Endodermal cell (in vitro differentiated cells): ENCODE data around the gene DENND5A. TPM values are rescaled to one million over a fixed set of nuclear protein-coding genes. Genes with fewer than 3 reads are reported as not detected.

Experiments
- DNase-seq: peaks from one replicate; pipeline ENCODE4 v3.0.0-alpha.2; 2017
- H3K27ac ChIP-seq: 2 replicates; pipeline ENCODE4 v1.5.1; 2013; ENCODE audit warnings: mild to moderate bottlenecking, low read depth, low read length, moderate library complexity
- H3K27me3 ChIP-seq: 2 replicates; pipeline ENCODE4 v1.6.1; 2013; ENCODE audit warnings: mild to moderate bottlenecking, low read length, moderate library complexity; ENCODE audit not compliant: insufficient read depth, control insufficient read depth, poor library complexity, severe bottlenecking
- H3K36me3 ChIP-seq: 2 replicates; pipeline ENCODE4 v1.7.0; 2013; ENCODE audit warnings: mild to moderate bottlenecking, low read length, moderate library complexity; ENCODE audit not compliant: control insufficient read depth, insufficient read depth
- H3K4me1 ChIP-seq: one replicate; pipeline ENCODE4 v1.7.0; 2013; ENCODE audit warnings: low read length; ENCODE audit not compliant: control insufficient read depth, insufficient read depth
- H3K4me3 ChIP-seq: 2 replicates; pipeline ENCODE4 v1.5.1; 2013; ENCODE audit warnings: mild to moderate bottlenecking, low read length, moderate library complexity
- H3K9ac ChIP-seq: 2 replicates; pipeline ENCODE4 v1.6.1; 2013; ENCODE audit warnings: mild to moderate bottlenecking, low read length, moderate library complexity; ENCODE audit not compliant: poor library complexity, severe bottlenecking; ENCODE audit errors: extremely low read depth
- H3K9me3 ChIP-seq: 2 replicates; pipeline ENCODE4 v1.6.1; 2013; ENCODE audit warnings: mild to moderate bottlenecking, low read length, moderate library complexity; ENCODE audit not compliant: control insufficient read depth
- H3K27ac Mint-ChIP-seq: 2 replicates; pipeline ENCODE4 v1.8.0; 2020; ENCODE audit warnings: mixed read lengths
- H3K27me3 Mint-ChIP-seq: 2 replicates; pipeline ENCODE4 v1.8.0; 2021; ENCODE audit warnings: mild to moderate bottlenecking, mixed read lengths; ENCODE audit not compliant: insufficient read depth
- H3K36me3 Mint-ChIP-seq: 2 replicates; pipeline ENCODE4 v1.8.0; 2020; ENCODE audit warnings: low read depth, mixed read lengths
- H3K4me1 Mint-ChIP-seq: 2 replicates; pipeline ENCODE4 v1.8.0; 2020; ENCODE audit warnings: mixed read lengths
- H3K4me3 Mint-ChIP-seq: 2 replicates; pipeline ENCODE4 v1.8.0; 2020; ENCODE audit warnings: mild to moderate bottlenecking, moderate library complexity, mixed read lengths
- H3K9me3 Mint-ChIP-seq: 2 replicates; pipeline ENCODE4 v1.8.0; 2020; ENCODE audit warnings: mild to moderate bottlenecking, mixed read lengths
- WGBS, 2 experiments: methylation state at CpG; one replicate each; pipeline versions ENCODE4 v1.1.5 to v1.1.7; 2013; ENCODE audit warnings: missing lambda C conversion rate in 2 of 2, mixed read lengths in 1 of 2; ENCODE audit not compliant: insufficient coverage in 1 of 2, insufficient read length in 1 of 2; 5-methylcytosine and 5-hydroxymethylcytosine counted together
- total RNA-seq, 2 donors: library from RNA; stranded (reverse); fragmentation: NEBNext Ultra II Directional in 1 of 2; extraction: Animal tissue kit (Norgen Biotek cat#: 25700) in 1 of 2; gene quantifications; 2 replicates in 1 of 2; 3 replicates in 1 of 2; pipeline ENCODE4 v1.2.1, GENCODE V29; 2021
- TF ChIP-seq, protein P1 (sequence below): fragments of 200-600 bp; sonication (generic); conservative IDR thresholded peaks from 2 replicates; pipeline ENCODE4 v1.5.0; 2021; ENCODE audit warnings: antibody characterized with exemption, mild to moderate bottlenecking

Gene DENND5A
- total RNA-seq, 2 donors from 2014 or later = 119 to 171 TPM

DNA sequence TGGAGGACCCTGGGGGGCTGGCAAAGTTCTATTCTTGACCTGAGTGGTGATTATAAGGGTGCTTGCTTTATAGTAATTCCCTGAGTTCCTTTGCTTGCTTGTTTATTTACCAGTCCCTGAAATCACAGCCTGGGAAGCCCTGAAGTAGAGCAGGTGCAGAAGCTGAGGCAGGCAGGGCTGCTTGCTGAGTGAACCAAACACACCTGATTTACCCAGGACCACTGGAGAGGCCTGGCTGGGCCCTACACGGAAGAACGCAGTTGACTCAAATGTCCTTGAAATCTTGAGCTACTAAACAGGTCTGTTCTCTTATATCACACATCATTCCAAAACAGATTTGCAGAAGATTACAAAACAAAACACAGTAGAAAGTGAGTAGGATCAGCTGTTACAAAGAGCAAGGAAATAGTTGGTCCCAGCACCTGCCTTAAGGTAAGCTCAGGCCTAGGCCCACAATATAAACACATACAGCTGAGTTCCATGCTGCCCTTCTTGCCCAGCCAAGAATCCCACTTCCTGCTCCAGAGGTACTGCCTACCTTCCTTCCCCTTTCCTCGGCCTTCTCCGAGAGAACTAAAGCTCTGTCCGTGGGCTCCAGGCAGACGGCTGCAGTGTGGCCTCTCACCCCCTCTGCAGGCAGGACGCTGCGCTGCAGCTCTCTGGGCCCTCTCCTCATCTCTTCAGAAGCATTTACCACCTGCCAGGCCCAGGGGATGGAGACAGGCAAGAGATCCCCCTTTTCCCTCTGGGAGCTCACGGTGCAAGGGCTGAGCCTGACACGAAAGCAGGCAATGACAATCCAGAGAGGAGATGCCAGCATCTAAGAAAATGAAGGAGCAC lies 127.6 kb downstream of the DENND5A start:
- no peaks in the 10 kb centered on the region for H3K9me3 ChIP-seq
- Mint-ChIP-seq H3K36me3 (peaks cover 59% of the 10 kb centered on the region), H3K9me3 (no peaks in the 10 kb centered on the region), H3K27me3 (no peaks in the 10 kb centered on the region), H3K4me3 (no peak overlapping the region), H3K4me1 (peaks cover 15% of the 10 kb centered on the region), H3K27ac (peak overlapping the region; percentile 27)
- no peaks in the 10 kb centered on the region for H3K27me3 ChIP-seq
- H3K4me1 ChIP-seq = peaks cover 12% of the 10 kb centered on the region
- no peak overlapping the region for H3K27ac ChIP-seq
- 12 to 38% methylated on average over 5 to 10 of the region's 10 CpGs for WGBS, 2 experiments
- peak; percentile 97 for DNase-seq
- H3K9ac ChIP-seq = no peak overlapping the region
- TF ChIP-seq, protein P1, sequence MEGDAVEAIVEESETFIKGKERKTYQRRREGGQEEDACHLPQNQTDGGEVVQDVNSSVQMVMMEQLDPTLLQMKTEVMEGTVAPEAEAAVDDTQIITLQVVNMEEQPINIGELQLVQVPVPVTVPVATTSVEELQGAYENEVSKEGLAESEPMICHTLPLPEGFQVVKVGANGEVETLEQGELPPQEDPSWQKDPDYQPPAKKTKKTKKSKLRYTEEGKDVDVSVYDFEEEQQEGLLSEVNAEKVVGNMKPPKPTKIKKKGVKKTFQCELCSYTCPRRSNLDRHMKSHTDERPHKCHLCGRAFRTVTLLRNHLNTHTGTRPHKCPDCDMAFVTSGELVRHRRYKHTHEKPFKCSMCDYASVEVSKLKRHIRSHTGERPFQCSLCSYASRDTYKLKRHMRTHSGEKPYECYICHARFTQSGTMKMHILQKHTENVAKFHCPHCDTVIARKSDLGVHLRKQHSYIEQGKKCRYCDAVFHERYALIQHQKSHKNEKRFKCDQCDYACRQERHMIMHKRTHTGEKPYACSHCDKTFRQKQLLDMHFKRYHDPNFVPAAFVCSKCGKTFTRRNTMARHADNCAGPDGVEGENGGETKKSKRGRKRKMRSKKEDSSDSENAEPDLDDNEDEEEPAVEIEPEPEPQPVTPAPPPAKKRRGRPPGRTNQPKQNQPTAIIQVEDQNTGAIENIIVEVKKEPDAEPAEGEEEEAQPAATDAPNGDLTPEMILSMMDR = peak; percentile 96
- H3K36me3 ChIP-seq = peaks cover 76% of the 10 kb centered on the region
- H3K4me3 ChIP-seq = no peak overlapping the region

DNA sequence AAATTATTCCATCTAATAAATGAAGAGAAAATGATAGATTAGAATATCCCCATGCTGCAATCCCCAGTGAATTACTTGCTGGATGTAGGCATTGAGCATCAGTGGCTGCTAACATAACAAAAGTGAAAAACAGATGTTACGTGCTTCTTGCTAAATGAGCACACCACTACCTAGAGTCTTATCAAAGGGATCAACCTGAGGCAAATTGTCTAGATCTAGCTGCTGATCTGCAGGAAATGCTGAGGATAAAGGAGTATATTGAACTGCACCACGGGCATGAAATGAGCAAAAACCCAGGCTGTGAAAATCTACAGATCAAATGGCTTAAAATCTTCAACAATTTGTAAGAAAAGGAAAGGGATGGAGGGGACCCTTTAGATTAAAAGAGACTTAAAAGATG lies 128.4 kb downstream of the DENND5A start:
- Mint-ChIP-seq H3K27me3 (no peaks in the 10 kb centered on the region), H3K36me3 (peaks cover 51% of the 10 kb centered on the region), H3K4me1 (peaks cover 15% of the 10 kb centered on the region), H3K4me3 (no peak overlapping the region), H3K27ac (no peak overlapping the region), H3K9me3 (no peaks in the 10 kb centered on the region)
- peaks cover 12% of the 10 kb centered on the region for H3K4me1 ChIP-seq
- H3K36me3 ChIP-seq = peaks cover 69% of the 10 kb centered on the region
- no peaks in the 10 kb centered on the region for H3K27me3 ChIP-seq
- H3K9me3 ChIP-seq = no peaks in the 10 kb centered on the region
- H3K27ac ChIP-seq = no peak overlapping the region
- no peak overlapping the region for H3K4me3 ChIP-seq
- no peak for DNase-seq
- TF ChIP-seq, protein P1 = no peak
- H3K9ac ChIP-seq = no peak overlapping the region
- 88 to 89% methylated on average over 1 to 2 of the region's 2 CpGs for WGBS, 2 experiments

DNA sequence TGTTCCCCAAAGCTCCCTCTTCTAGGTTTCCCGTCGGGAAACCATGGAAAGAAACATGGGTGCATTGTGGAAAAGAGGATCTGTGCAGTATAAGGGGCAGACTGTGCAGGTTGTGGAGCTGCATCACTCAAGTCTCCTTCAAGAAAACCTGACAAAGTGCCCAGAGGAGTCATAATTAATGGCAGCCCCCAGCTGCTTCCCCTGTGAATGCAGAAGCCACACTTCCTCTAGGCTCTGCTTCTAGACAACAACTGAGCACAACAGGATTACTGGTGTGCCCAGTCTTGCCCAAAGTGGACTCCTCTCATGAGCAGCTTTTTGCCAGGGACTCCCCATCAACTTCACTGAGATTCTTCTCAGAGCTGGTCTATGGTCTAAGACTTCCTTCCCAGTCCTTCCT lies 131.2 kb downstream of the DENND5A start:
- no peak overlapping the region for H3K27ac Mint-ChIP-seq
- peaks cover 12% of the 10 kb centered on the region for H3K4me1 ChIP-seq
- H3K4me1 Mint-ChIP-seq = peaks cover 15% of the 10 kb centered on the region
- H3K27ac ChIP-seq = no peak overlapping the region
- H3K4me3 ChIP-seq = no peak overlapping the region
- no peak overlapping the region for H3K9ac ChIP-seq
- no peaks in the 10 kb centered on the region for H3K27me3 ChIP-seq
- TF ChIP-seq, protein P1 = no peak
- WGBS, 2 experiments = 83 to 100% methylated on average over 2 of the region's 2 CpGs
- no peak for DNase-seq
- no peaks in the 10 kb centered on the region for H3K27me3 Mint-ChIP-seq
- H3K36me3 Mint-ChIP-seq = peaks cover 32% of the 10 kb centered on the region
- H3K9me3 ChIP-seq = no peaks in the 10 kb centered on the region
- no peaks in the 10 kb centered on the region for H3K9me3 Mint-ChIP-seq
- no peak overlapping the region for H3K4me3 Mint-ChIP-seq
- H3K36me3 ChIP-seq = peaks cover 46% of the 10 kb centered on the region
